Tibial nerve (tissue), 4 donors: ENCODE data around the gene ZNF319.

ENCODE experiments used
- EP300 ChIP-seq, 2 donors: sonication (generic); formaldehyde crosslinking; IDR thresholded peaks; one replicate each; pipeline ENCODE4 v1.6.1; 2017; ENCODE audit warnings: antibody characterized with exemption in 2 of 2, mild to moderate bottlenecking in 1 of 2
- POLR2A ChIP-seq, 2 donors: fragments of 450-650 bp; IDR thresholded peaks; one replicate each; pipeline ENCODE4 v1.6.1; 2017; ENCODE audit warnings: antibody characterized with exemption in 2 of 2, mild to moderate bottlenecking in 2 of 2, moderate library complexity in 2 of 2
- TF ChIP-seq, protein P1 (sequence below), 5 experiments: fragments of 200-600 bp in 3 of 5; fragments of 450-650 bp in 2 of 5; sonication (generic) in 3 of 5; IDR thresholded peaks; one replicate each; pipeline ENCODE4 v1.5.1; 2016 to 2019; ENCODE audit warnings: antibody characterized with exemption in 5 of 5, mild to moderate bottlenecking in 3 of 5, moderate library complexity in 2 of 5

DNA sequence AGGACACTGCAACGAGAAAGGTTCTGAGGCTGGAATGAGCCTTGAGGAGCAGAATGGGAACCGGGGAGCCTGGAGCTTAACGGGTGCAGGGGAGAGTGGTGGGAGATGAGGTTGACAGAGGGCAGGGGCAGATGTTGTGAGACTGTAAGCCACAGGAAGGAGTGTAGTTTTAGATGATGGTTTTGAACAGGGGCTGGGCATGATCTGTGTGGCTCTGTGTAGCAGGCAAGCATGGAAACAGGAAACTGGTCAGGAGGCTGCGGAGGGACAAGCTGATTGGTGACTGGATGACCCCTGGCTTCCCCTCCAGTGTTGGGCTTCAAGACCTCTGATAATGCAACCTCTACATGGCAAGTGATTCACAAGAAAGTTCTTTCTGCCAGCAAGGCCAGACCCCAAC, 28.2 kb downstream of the ZNF319 start:
- TF ChIP-seq, protein P1, sequence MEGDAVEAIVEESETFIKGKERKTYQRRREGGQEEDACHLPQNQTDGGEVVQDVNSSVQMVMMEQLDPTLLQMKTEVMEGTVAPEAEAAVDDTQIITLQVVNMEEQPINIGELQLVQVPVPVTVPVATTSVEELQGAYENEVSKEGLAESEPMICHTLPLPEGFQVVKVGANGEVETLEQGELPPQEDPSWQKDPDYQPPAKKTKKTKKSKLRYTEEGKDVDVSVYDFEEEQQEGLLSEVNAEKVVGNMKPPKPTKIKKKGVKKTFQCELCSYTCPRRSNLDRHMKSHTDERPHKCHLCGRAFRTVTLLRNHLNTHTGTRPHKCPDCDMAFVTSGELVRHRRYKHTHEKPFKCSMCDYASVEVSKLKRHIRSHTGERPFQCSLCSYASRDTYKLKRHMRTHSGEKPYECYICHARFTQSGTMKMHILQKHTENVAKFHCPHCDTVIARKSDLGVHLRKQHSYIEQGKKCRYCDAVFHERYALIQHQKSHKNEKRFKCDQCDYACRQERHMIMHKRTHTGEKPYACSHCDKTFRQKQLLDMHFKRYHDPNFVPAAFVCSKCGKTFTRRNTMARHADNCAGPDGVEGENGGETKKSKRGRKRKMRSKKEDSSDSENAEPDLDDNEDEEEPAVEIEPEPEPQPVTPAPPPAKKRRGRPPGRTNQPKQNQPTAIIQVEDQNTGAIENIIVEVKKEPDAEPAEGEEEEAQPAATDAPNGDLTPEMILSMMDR (IDR thresholded peaks at IDR 0.05) = no peak
- TF ChIP-seq POLR2A (IDR thresholded peaks at IDR 0.05) (no peak), EP300 (IDR thresholded peaks at IDR 0.05) (no peak)
